IPS-NIHi7 (cell line): ENCODE data around the gene RASL10A.

Experiments used
- DNase-seq: peaks from one replicate; pipeline ENCODE4 v3.0.0; 2012; ENCODE audit warnings: mixed read lengths; ENCODE audit errors: extremely low spot score

RASL10A gene

GRCh38 chr22:29306175-29306834 lies 9.2 kb downstream of the RASL10A start, which contains the start of gene GAS2L1:
TSS of gene GAS2L1 (plus strand) at chr22:29306650. CDS start at chr22:29308106, 1,456 bp downstream.
- DNase-seq: peak; percentile 69

GRCh38 chr22:29305836-29306174 lies 9.7 kb downstream of the RASL10A start:
- no peak for DNase-seq

GRCh38 chr22:29302681-29303465 lies 12.6 kb downstream of the RASL10A start:
- no peak for DNase-seq

DNA sequence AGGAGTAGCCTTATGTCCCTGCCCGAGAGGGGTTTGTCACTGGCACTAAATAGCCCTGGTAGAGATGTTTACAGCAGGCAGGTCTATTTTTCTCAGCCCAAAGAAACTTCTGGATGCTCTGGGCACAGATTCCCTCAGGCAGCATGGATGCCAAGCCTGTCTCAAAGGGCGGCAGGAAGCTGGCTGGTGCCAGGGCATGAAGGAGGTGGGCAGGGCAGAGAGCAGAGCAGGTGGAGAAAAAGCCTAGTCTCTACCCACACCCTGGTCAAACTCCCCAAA lies 13.2 kb downstream of the RASL10A start:
- DNase-seq: no peak

DNA sequence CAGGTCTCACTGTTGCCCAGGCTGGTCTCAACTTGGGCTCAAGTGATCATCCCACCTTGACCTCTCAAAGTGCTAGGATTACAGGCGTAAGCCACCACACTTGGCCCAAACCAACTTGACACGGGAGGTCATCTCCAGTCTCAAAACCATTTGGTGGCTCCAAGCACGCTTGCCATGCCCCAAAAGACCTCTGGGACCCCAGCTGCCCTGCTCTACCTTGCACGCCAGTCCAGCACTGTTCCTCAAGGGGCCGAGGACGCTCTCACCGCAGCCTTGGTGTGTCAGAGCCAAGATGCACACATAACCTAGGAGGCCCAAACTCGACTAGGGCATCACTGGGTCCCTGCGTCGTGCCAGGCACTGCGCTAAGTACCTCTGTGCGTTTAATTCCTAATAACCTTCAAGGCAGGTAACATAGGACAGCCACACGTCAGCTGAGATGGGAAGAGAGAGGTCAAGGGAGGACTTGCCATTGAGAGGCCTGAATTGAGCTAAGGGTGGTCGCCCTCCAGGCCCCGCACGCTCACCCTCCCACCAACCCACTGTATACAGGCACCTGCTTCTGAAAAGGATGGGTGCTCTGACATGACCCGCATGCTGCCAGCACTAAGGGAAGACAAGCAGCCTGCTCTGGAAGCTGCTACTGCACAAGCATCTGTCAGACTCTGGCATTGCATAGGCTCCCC lies 13.6 kb downstream of the RASL10A start:
- DNase-seq: no peak

GRCh38 chr22:29300807-29301601 lies 14.5 kb downstream of the RASL10A start:
- DNase-seq: no peak

- DNase-seq: no peak
Measured at GRCh38 chr22:29300467-29300806, 15.1 kb downstream of the RASL10A start.

- no peak for DNase-seq
Measured at GRCh38 chr22:29299136-29299900, 16.2 kb downstream of the RASL10A start.

GRCh38 chr22:29298641-29299040 lies 16.9 kb downstream of the RASL10A start:
- no peak for DNase-seq

DNA sequence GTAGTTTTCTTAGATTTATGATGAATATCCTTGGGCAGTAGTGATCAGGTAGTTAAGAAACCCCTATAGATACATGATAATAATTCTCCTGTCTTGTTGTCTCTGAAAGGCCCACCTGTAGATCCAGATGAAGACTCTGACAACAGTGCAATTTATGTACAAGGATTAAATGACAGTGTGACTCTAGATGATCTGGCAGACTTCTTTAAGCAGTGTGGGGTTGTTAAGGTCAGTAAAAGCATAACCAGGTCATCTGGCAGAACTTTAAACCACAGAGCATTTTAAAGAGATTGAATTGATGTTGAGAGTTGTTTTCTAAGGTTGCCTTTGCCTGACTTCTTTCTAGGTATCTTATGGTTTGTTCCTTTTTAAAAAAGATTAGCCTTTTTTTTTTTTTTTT lies 23.1 kb downstream of the RASL10A start:
- DNase-seq: no peak

DNA sequence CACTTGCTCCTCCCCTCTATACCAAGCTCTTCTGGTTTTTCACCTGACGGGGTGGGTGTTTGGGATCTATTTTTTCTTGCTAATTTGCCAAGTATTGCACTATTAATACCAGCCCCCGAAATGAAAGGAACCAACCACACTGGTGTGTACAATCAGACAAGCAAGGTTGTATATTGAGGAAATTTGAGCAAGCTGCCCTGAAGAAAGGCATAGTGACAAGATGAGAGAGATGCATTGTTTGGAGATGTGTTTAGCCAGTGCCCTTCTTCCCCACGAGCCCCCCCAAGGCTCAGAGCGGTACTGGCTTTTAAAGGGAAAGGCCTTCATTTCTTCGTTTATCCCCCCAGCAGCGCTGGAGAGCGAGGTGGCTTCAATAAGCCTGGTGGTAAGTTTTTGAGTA lies 24.3 kb downstream of the RASL10A start:
- no peak for DNase-seq

GRCh38 chr22:29290061-29290460 lies 25.4 kb downstream of the RASL10A start:
- DNase-seq: no peak

GRCh38 chr22:29288837-29289236 lies 26.7 kb downstream of the RASL10A start:
- DNase-seq: no peak

DNA sequence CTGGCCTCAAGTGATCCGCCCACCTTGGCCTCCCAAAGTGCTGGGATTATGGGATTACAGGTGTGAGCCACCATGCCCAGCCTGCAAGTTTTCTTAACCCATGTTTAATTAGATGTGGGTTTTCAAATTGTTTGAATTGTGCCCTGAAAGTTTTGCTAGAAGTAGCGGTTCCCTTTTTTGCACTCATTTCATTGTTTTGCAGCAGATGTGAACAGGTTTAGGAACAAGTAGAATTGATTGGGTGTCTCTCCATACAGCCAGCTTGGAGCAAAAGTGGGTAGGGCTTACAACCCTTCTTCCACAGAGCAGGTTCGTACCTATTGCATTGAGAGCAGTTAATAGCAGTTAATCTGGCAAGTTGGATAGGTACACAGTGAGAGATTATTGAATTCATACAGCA lies 31.3 kb downstream of the RASL10A start:
- no peak for DNase-seq

- DNase-seq: no peak
Measured at GRCh38 chr22:29277927-29278326, 37.6 kb downstream of the RASL10A start.

- no peak for DNase-seq
Measured at GRCh38 chr22:29275819-29276565, 39.5 kb downstream of the RASL10A start.

DNA sequence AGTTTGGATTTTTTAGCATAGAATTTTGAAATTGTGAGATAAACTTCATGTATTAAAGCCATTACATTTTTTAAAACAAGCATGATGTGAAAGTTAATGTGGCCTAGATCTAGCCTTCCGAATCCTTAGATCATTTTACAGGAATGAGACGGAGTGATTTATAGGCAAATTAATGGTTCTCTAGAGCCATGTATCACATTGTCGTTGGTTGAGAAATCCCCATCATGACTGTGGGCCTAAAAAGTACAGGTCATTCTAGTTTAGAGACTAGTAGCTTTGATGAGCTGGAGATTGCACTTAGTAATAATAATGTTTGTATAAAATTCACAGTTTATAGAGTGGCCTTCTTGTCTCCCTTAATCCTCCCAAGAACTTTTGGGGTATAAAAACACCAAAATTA lies 40.3 kb downstream of the RASL10A start:
- no peak for DNase-seq

- no peak for DNase-seq
Measured at GRCh38 chr22:29272624-29273023, 42.9 kb downstream of the RASL10A start.

GRCh38 chr22:29270475-29271271 lies 44.8 kb downstream of the RASL10A start:
- no peak for DNase-seq
